Measurements from ENCODE around the gene F5.

The F5 gene

GRCh38 chr1:169586395-169587255 is at the start of gene F5:
Gene F5 (minus strand): TSS chr1:169586481. CDS start chr1:169586386, 95 bp downstream.
- peaks cover 6 to 9% of the 10 kb centered on the region in 2 donors for H3K4me1 ChIP-seq (ENCODE audit: control insufficient read depth in 1 of 2, insufficient read depth in 2 of 2, low read length in 2 of 2)
- H3K36me3 ChIP-seq (ENCODE audit: control insufficient read depth in 1 of 2, insufficient read depth in 2 of 2, low read length in 2 of 2): no peaks in the 10 kb centered on the region
- H3K4me3 ChIP-seq (ENCODE audit: low read depth in 1 of 2, low read length in 2 of 2): peak within 1 kb of the TSS; percentile 40 to 47
- no peaks in the 10 kb centered on the region for H3K27me3 ChIP-seq (ENCODE audit: low read depth, low read length)
- H3K27ac ChIP-seq (ENCODE audit: low read length): peak within 1 kb of the TSS; percentile 49
- H3K9me3 ChIP-seq (ENCODE audit: control insufficient read depth in 1 of 2, low read length in 2 of 2): no peaks in the 10 kb centered on the region

DNA sequence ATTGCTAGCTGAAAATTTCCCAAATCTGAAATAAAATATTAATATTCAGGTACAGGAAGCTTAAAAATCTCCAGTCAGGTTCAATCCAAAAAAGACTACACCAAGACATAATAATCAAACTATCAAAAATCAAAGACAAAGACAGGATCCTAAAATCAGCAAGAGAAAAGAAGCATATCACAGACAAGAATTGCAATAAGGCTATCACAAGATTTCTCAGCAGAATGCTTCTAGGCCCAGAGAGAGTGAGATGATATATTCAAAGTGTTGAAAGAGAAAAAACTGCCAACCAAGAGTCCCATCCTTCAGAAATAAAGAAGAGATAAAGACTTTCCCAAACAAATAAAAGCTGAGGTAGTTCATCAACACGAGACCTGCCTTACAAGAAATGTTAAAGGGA is 48.6 kb upstream of the F5 start:
- H3K9me3 ChIP-seq (ENCODE audit: control insufficient read depth in 1 of 2, low read length in 2 of 2): peaks cover 7 to 25% of the 10 kb centered on the region in 2 donors
- H3K27me3 ChIP-seq (ENCODE audit: low read depth, low read length): no peaks in the 10 kb centered on the region
- H3K36me3 ChIP-seq (ENCODE audit: control insufficient read depth in 1 of 2, insufficient read depth in 2 of 2, low read length in 2 of 2): no peaks in the 10 kb centered on the region
- no peak overlapping the region for H3K27ac ChIP-seq (ENCODE audit: low read length)
- H3K4me1 ChIP-seq (ENCODE audit: control insufficient read depth in 1 of 2, insufficient read depth in 2 of 2, low read length in 2 of 2): no peaks in the 10 kb centered on the region
- no peak overlapping the region for H3K4me3 ChIP-seq (ENCODE audit: low read depth in 1 of 2, low read length in 2 of 2)

- H3K4me1 ChIP-seq (ENCODE audit: control insufficient read depth in 1 of 2, insufficient read depth in 2 of 2, low read length in 2 of 2): no peaks in the 10 kb centered on the region
- H3K9me3 ChIP-seq (ENCODE audit: control insufficient read depth in 1 of 2, low read length in 2 of 2): peaks cover 7 to 25% of the 10 kb centered on the region in 2 donors
- H3K4me3 ChIP-seq (ENCODE audit: low read depth in 1 of 2, low read length in 2 of 2): no peak overlapping the region
- no peaks in the 10 kb centered on the region for H3K36me3 ChIP-seq (ENCODE audit: control insufficient read depth in 1 of 2, insufficient read depth in 2 of 2, low read length in 2 of 2)
- H3K27ac ChIP-seq (ENCODE audit: low read length): no peak overlapping the region
- H3K27me3 ChIP-seq (ENCODE audit: low read depth, low read length): no peaks in the 10 kb centered on the region
Measured at GRCh38 chr1:169634145-169634544, 47.9 kb upstream of the F5 start.

GRCh38 chr1:169631249-169631648 is 45.0 kb upstream of the F5 start:
- Histone ChIP-seq H3K27ac (ENCODE audit: low read length) (no peak overlapping the region), H3K4me3 (ENCODE audit: low read depth in 1 of 2, low read length in 2 of 2) (no peak overlapping the region), H3K9me3 (ENCODE audit: control insufficient read depth in 1 of 2, low read length in 2 of 2) (peaks cover 7 to 22% of the 10 kb centered on the region in 2 donors), H3K4me1 (ENCODE audit: control insufficient read depth in 1 of 2, insufficient read depth in 2 of 2, low read length in 2 of 2) (no peaks in the 10 kb centered on the region), H3K27me3 (ENCODE audit: low read depth, low read length) (no peaks in the 10 kb centered on the region), H3K36me3 (ENCODE audit: control insufficient read depth in 1 of 2, insufficient read depth in 2 of 2, low read length in 2 of 2) (no peaks in the 10 kb centered on the region)

DNA sequence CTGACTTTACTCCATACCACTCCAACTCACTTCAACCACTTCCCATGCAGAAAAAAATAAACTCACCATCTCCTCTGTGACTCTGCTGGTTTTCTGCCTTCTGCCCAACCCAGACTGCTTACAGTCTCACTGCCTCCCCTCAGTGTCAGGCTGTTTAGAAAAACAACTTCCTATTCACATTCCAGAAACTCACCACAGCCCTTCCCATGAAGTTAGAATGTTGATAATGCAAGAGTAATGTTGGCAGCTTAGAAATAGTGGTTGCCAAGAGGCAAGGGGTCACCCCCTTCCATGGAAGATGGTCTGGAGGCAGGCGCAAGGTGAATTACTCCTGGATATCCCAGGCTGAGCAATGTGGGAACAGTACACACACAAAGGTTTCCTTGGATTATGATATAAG is 43.7 kb upstream of the F5 start, which contains the start of gene SELP:
Gene SELP, minus strand, starts transcription at position 119 of the 400 bp plus-strand sequence. Its CDS starts 50 bp downstream, at position 69.
- no peaks in the 10 kb centered on the region for H3K4me1 ChIP-seq (ENCODE audit: control insufficient read depth in 1 of 2, insufficient read depth in 2 of 2, low read length in 2 of 2)
- no peaks in the 10 kb centered on the region for H3K36me3 ChIP-seq (ENCODE audit: control insufficient read depth in 1 of 2, insufficient read depth in 2 of 2, low read length in 2 of 2)
- no peaks in the 10 kb centered on the region for H3K27me3 ChIP-seq (ENCODE audit: low read depth, low read length)
- H3K27ac ChIP-seq (ENCODE audit: low read length): no peak within 1 kb of the TSS
- no peak within 1 kb of the TSS for H3K4me3 ChIP-seq (ENCODE audit: low read depth in 1 of 2, low read length in 2 of 2)
- H3K9me3 ChIP-seq (ENCODE audit: control insufficient read depth in 1 of 2, low read length in 2 of 2): peaks cover 7 to 16% of the 10 kb centered on the region in 2 donors

DNA sequence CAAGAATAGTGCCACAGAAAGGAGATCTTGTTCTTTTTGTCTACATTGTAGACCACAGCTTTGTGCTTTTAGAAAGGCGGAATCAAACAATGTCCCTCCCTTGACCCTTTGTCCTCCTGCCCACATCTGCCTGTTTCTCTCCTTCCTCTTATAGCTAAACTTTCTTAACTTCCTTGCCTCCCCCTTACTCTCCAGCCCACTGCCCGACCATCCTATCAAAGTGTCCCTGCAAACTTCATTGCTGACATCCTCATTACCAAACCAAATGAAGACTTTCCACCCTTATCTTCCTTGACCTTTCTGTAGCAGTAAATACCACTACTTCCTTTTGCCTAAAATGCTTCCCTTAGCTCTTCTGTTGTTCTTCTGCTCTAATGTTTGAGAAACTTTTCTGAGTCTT is 38.6 kb upstream of the F5 start:
- H3K4me3 ChIP-seq (ENCODE audit: low read depth in 1 of 2, low read length in 2 of 2): no peak overlapping the region
- no peak overlapping the region for H3K27ac ChIP-seq (ENCODE audit: low read length)
- H3K9me3 ChIP-seq (ENCODE audit: control insufficient read depth in 1 of 2, low read length in 2 of 2): no peaks in the 10 kb centered on the region
- no peaks in the 10 kb centered on the region for H3K27me3 ChIP-seq (ENCODE audit: low read depth, low read length)
- H3K36me3 ChIP-seq (ENCODE audit: control insufficient read depth in 1 of 2, insufficient read depth in 2 of 2, low read length in 2 of 2): no peaks in the 10 kb centered on the region
- H3K4me1 ChIP-seq (ENCODE audit: control insufficient read depth in 1 of 2, insufficient read depth in 2 of 2, low read length in 2 of 2): no peaks in the 10 kb centered on the region

DNA sequence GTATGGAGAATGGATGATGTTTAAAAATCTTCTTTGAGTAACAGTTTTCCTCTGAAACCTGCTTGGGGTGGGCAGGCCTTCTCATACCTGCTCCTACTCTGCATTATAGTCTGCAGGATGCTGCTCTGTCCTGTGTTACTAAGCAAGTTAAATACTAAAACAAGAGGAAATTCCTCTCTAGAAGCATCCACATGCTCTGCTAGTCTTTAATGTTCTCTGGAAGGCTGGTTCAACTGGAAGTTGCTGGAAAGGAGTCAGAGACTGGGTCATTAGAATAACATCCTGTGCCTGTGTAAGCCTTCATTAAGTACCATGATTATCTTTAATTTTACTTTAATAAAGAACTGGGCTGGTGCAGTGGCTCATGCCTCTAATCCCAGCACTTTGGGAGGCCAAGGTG is 37.8 kb upstream of the F5 start:
- no peaks in the 10 kb centered on the region for H3K4me1 ChIP-seq (ENCODE audit: control insufficient read depth in 1 of 2, insufficient read depth in 2 of 2, low read length in 2 of 2)
- no peaks in the 10 kb centered on the region for H3K27me3 ChIP-seq (ENCODE audit: low read depth, low read length)
- no peaks in the 10 kb centered on the region for H3K9me3 ChIP-seq (ENCODE audit: control insufficient read depth in 1 of 2, low read length in 2 of 2)
- no peak overlapping the region for H3K27ac ChIP-seq (ENCODE audit: low read length)
- no peaks in the 10 kb centered on the region for H3K36me3 ChIP-seq (ENCODE audit: control insufficient read depth in 1 of 2, insufficient read depth in 2 of 2, low read length in 2 of 2)
- H3K4me3 ChIP-seq (ENCODE audit: low read depth in 1 of 2, low read length in 2 of 2): no peak overlapping the region

DNA sequence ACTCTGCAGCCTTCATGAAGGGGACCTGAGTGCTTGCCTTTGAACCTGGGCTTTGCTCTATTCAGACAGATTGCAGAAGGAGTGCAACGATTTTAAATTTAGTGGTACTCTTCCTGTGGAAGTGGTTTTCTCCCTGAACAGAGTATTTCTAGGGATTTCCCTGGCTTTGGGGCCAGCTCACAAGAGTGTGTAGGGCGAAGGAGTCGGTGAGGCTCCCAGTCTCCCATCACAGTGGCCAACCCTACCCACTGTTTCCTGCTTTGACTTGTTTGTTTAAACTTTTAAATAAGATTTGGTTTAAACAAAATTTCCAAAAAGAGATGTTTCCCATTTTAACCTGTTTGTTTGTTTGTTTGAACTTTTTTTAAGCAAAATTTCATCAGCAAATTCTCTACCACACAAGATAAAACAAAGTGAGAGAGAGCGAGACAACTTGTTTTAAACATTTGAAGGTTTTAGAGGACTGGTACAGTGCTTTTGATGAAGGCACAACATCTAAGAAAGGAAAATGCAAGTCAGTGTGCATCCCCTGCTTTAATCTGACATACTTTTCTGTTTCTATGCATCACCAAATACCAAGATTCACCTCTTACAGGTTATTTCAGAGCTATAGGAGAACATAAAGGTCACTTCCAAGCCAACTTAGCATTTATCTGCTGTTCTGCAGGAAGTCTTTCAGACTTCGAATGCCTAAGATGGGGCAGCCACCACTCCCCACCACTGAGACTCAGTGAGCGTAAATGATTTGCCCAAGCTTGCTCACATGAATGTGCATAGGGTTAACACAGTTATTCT is 37.0 kb upstream of the F5 start:
- Histone ChIP-seq H3K27me3 (ENCODE audit: low read depth, low read length) (no peaks in the 10 kb centered on the region), H3K4me3 (ENCODE audit: low read depth in 1 of 2, low read length in 2 of 2) (no peak overlapping the region)

DNA sequence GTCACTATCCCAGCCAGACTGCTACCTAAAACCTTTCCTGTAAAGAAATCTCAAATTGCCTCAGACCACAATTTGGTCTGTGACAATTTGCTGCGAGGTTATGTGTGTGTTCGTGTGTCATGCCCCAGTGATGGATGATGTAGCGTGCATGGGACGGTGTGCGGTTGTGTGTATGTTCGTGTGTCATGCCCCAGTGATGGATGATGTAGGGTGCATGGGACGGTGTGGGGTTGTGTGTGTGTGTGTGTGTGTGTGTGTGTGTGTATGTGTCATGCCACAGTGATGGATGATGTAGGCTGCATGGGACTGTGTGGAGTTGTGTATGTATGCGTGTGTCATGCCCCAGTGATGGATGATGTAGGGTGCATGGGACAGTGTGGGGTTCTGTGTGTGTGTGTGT is 34.3 kb upstream of the F5 start:
- Histone ChIP-seq H3K4me3 (ENCODE audit: low read depth in 1 of 2, low read length in 2 of 2) (no peak overlapping the region), H3K27ac (ENCODE audit: low read length) (no peak overlapping the region), H3K4me1 (ENCODE audit: control insufficient read depth in 1 of 2, insufficient read depth in 2 of 2, low read length in 2 of 2) (no peaks in the 10 kb centered on the region), H3K27me3 (ENCODE audit: low read depth, low read length) (no peaks in the 10 kb centered on the region), H3K9me3 (ENCODE audit: control insufficient read depth in 1 of 2, low read length in 2 of 2) (no peaks in the 10 kb centered on the region), H3K36me3 (ENCODE audit: control insufficient read depth in 1 of 2, insufficient read depth in 2 of 2, low read length in 2 of 2) (no peaks in the 10 kb centered on the region)

More for the DNA sequence above, 37.0 kb upstream of the F5 start:
- H3K9me3 ChIP-seq (ENCODE audit: control insufficient read depth in 1 of 2, low read length in 2 of 2): no peaks in the 10 kb centered on the region
- no peaks in the 10 kb centered on the region for H3K36me3 ChIP-seq (ENCODE audit: control insufficient read depth in 1 of 2, insufficient read depth in 2 of 2, low read length in 2 of 2)
- H3K4me1 ChIP-seq (ENCODE audit: control insufficient read depth in 1 of 2, insufficient read depth in 2 of 2, low read length in 2 of 2): no peaks in the 10 kb centered on the region
- no peak overlapping the region for H3K27ac ChIP-seq (ENCODE audit: low read length)

GRCh38 chr1:169618367-169618766 is 32.1 kb upstream of the F5 start:
- Histone ChIP-seq H3K27ac (ENCODE audit: low read length) (no peak overlapping the region), H3K4me1 (ENCODE audit: control insufficient read depth in 1 of 2, insufficient read depth in 2 of 2, low read length in 2 of 2) (no peaks in the 10 kb centered on the region), H3K9me3 (ENCODE audit: control insufficient read depth in 1 of 2, low read length in 2 of 2) (no peaks in the 10 kb centered on the region), H3K36me3 (ENCODE audit: control insufficient read depth in 1 of 2, insufficient read depth in 2 of 2, low read length in 2 of 2) (no peaks in the 10 kb centered on the region), H3K4me3 (ENCODE audit: low read depth in 1 of 2, low read length in 2 of 2) (no peak overlapping the region), H3K27me3 (ENCODE audit: low read depth, low read length) (no peaks in the 10 kb centered on the region)

DNA sequence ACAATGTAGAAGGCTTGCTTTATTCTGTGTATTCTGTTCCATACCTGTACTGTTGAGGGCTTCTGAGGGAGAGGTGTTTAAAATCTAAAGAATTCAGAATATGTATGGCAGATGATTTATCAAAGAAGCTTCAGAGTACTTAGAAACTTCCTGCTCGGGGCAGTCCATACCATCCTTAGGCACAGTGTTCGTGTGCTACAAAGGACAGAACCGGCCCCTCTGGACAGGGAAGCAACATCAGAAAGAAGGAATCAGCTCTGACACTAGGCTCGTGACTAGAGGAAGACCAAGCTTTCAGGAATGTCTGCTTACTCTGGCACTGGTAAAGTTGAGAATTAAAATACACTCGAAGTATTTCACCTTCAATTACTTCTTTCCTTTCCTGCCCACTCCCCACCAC is 29.5 kb upstream of the F5 start:
- Histone ChIP-seq H3K4me3 (ENCODE audit: low read depth in 1 of 2, low read length in 2 of 2) (no peak overlapping the region), H3K4me1 (ENCODE audit: control insufficient read depth in 1 of 2, insufficient read depth in 2 of 2, low read length in 2 of 2) (no peaks in the 10 kb centered on the region), H3K27ac (ENCODE audit: low read length) (no peak overlapping the region), H3K27me3 (ENCODE audit: low read depth, low read length) (no peaks in the 10 kb centered on the region), H3K36me3 (ENCODE audit: control insufficient read depth in 1 of 2, insufficient read depth in 2 of 2, low read length in 2 of 2) (no peaks in the 10 kb centered on the region), H3K9me3 (ENCODE audit: control insufficient read depth in 1 of 2, low read length in 2 of 2) (no peaks in the 10 kb centered on the region)
